HepG2 (cell line): ENCODE measurements around the gene DNM3.

Source experiments
- ARID3A ChIP-seq: IDR thresholded peaks from 2 replicates; pipeline ENCODE4 v1.6.1; 2012; ENCODE audit warnings: low read depth, low read length, improper control_type of control experiment
- CTCF ChIP-seq: sonication (generic); formaldehyde crosslinking; IDR thresholded peaks from 2 replicates; pipeline ENCODE4 v1.5.0; 2020; ENCODE audit warnings: mild to moderate bottlenecking, missing genetic modification reagents, moderate library complexity
- EHMT2 ChIP-seq: fragments of 200-600 bp; sonication (generic); IDR thresholded peaks from 2 replicates; pipeline ENCODE4 v1.7.0; 2017; ENCODE audit warnings: antibody characterized with exemption, low read depth, low read length, borderline replicate concordance
- FOSL2 ChIP-seq: sonication (generic); formaldehyde crosslinking; IDR thresholded peaks from 2 replicates; pipeline ENCODE4 v1.4.0; 2020; ENCODE audit warnings: missing genetic modification reagents
- FOXK2 ChIP-seq: fragments of 450-650 bp; IDR thresholded peaks from 2 replicates; pipeline ENCODE4 v1.6.1; 2016
- GLI4 ChIP-seq: sonication (generic); formaldehyde crosslinking; IDR thresholded peaks from 2 replicates; pipeline ENCODE4 v1.5.1; 2020; ENCODE audit warnings: missing genetic modification reagents, mild to moderate bottlenecking, moderate library complexity, borderline replicate concordance
- HINFP ChIP-seq: sonication (generic); formaldehyde crosslinking; IDR thresholded peaks from 2 replicates; pipeline ENCODE4 v1.4.0; 2020; ENCODE audit warnings: low read depth, mild to moderate bottlenecking, missing genetic modification reagents
- NR3C1 ChIP-seq: sonication (generic); formaldehyde crosslinking; IDR thresholded peaks from 2 replicates; pipeline ENCODE4 v1.4.0; 2020; ENCODE audit warnings: missing genetic modification reagents
- ZBTB7B ChIP-seq: sonication (generic); formaldehyde crosslinking; IDR thresholded peaks from 2 replicates; pipeline ENCODE4 v1.4.0; 2020; ENCODE audit warnings: missing genetic modification reagents
- ZNF878 ChIP-seq: sonication (generic); formaldehyde crosslinking; IDR thresholded peaks from 2 replicates; pipeline ENCODE4 v1.8.1; 2023; ENCODE audit warnings: mild to moderate bottlenecking, missing genetic modification reagents, moderate library complexity

- TF ChIP-seq ZBTB7B (CRISPR knock-in tag) (no peak), NR3C1 (no peak), ARID3A (no peak), CTCF (CRISPR knock-in tag) (no peak), FOXK2 (no peak), GLI4 (no peak), EHMT2 (no peak), FOSL2 (CRISPR knock-in tag) (no peak), HINFP (no peak), ZNF878 (CRISPR knock-in tag) (no peak)
Measured at GRCh38 chr1:172386046-172386445, 544.7 kb downstream of the DNM3 start.
